IMR-90 (cell line): Measurements from ENCODE around the gene TNNI3K. TPM values are rescaled to one million over a fixed set of nuclear protein-coding genes. Genes with fewer than 3 reads are reported as not detected.

ENCODE experiments used
- ATAC-seq: fragments of 200-7000 bp; cut with Tn5 transposase; 2 replicates; pipeline ENCODE4 v1.9.1; 2020; ENCODE audit warnings: low read depth, mild to moderate bottlenecking, moderate library complexity
- BruUV-seq: library from RNA; stranded (reverse); fragments of 400-500 nt; replicated peaks from 2 replicates; lab custom pipeline; 2021; lab: Mats Ljungman, UMichigan
- CTCF ChIA-PET: fragments of 300-600 bp; formaldehyde crosslinking; extraction: SDS; loops from one replicate; lab custom pipeline; 2021; ENCODE audit warnings: antibody characterized with exemption; lab: Yijun Ruan, JAX
- POLR2A ChIA-PET: fragments of 300-600 bp; sonication (Branson Sonifier 250); formaldehyde crosslinking; loops from one replicate; lab custom pipeline; 2022; ENCODE audit warnings: antibody characterized with exemption; ENCODE audit not compliant: unreplicated experiment; lab: Charles Lee
- DNase-seq: peaks from one replicate; pipeline ENCODE4 v3.0.0; 2013
- H2AFZ ChIP-seq: replicated peaks from 2 replicates; pipeline ENCODE3; 2013; ENCODE audit warnings: low read length, mild to moderate bottlenecking; ENCODE audit not compliant: poor library complexity
- H2AK5ac ChIP-seq: 2 replicates; pipeline ENCODE4 v1.6.1; 2013; ENCODE audit warnings: low read depth, low read length, inconsistent platforms
- H2AK9ac ChIP-seq: replicated peaks from 2 replicates; pipeline ENCODE3; 2013; ENCODE audit warnings: mild to moderate bottlenecking, low read depth, low read length, moderate library complexity; ENCODE audit not compliant: poor library complexity
- H2BK120ac ChIP-seq: 2 replicates; pipeline ENCODE4 v1.6.1; 2013; ENCODE audit warnings: low read depth, low read length, inconsistent platforms
- H2BK15ac ChIP-seq: 3 replicates; pipeline ENCODE4 v1.6.1; 2013; ENCODE audit warnings: low read depth, low read length, inconsistent platforms
- H2BK20ac ChIP-seq: 2 replicates; pipeline ENCODE4 v1.6.1; 2013; ENCODE audit warnings: low read depth, mild to moderate bottlenecking, inconsistent platforms, low read length, moderate library complexity
- H2BK5ac ChIP-seq: 2 replicates; pipeline ENCODE4 v1.6.1; 2013; ENCODE audit warnings: mild to moderate bottlenecking, low read depth, low read length, inconsistent platforms; ENCODE audit not compliant: poor library complexity, severe bottlenecking
- H3K14ac ChIP-seq: replicated peaks from 2 replicates; pipeline ENCODE4 v1.6.1; 2013; ENCODE audit warnings: low read depth, low read length, inconsistent platforms
- H3K18ac ChIP-seq: 2 replicates; pipeline ENCODE4 v1.6.1; 2013; ENCODE audit warnings: low read depth, low read length, control low read depth
- H3K23ac ChIP-seq: 2 replicates; pipeline ENCODE4 v1.6.1; 2013; ENCODE audit warnings: low read depth, low read length, inconsistent platforms
- H3K27ac ChIP-seq: 2 replicates; pipeline ENCODE4 v1.5.1; 2013; ENCODE audit warnings: mild to moderate bottlenecking, control low read depth, low read length; ENCODE audit not compliant: insufficient read depth
- H3K27me3 ChIP-seq: 2 replicates; pipeline ENCODE4 v1.6.1; 2013; ENCODE audit warnings: low read length; ENCODE audit not compliant: control insufficient read depth, insufficient read depth
- H3K36me3 ChIP-seq: 2 replicates; pipeline ENCODE4 v1.6.1; 2013; ENCODE audit warnings: low read length, mixed read lengths; ENCODE audit not compliant: control insufficient read depth, insufficient read depth
- H3K4ac ChIP-seq: 2 replicates; pipeline ENCODE4 v1.6.1; 2013; ENCODE audit warnings: low read depth, low read length, inconsistent platforms
- H3K4me1 ChIP-seq: 2 replicates; pipeline ENCODE4 v1.6.1; 2013; ENCODE audit warnings: low read length, mixed read lengths; ENCODE audit not compliant: control insufficient read depth, insufficient read depth
- H3K4me2 ChIP-seq: 2 replicates; pipeline ENCODE4 v1.6.1; 2013; ENCODE audit warnings: low read depth, mild to moderate bottlenecking, control low read depth, low read length, moderate library complexity
- H3K4me3 ChIP-seq: 2 replicates; pipeline ENCODE4 v1.5.1; 2013; ENCODE audit warnings: low read depth, mild to moderate bottlenecking, control low read depth, low read length, moderate library complexity; ENCODE audit not compliant: insufficient read depth
- H3K56ac ChIP-seq: 2 replicates; pipeline ENCODE4 v1.6.1; 2013; ENCODE audit warnings: low read length, inconsistent platforms; ENCODE audit not compliant: insufficient read depth; ENCODE audit errors: extremely low read depth
- H3K79me1 ChIP-seq, 2 experiments: 2 replicates each; pipeline ENCODE4 v1.6.1; 2013; ENCODE audit warnings: low read length in 2 of 2, inconsistent platforms in 1 of 2, low read depth in 1 of 2
- H3K9ac ChIP-seq: 2 replicates; pipeline ENCODE4 v1.6.1; 2013; ENCODE audit warnings: low read depth, low read length, control low read depth
- H3K9me1 ChIP-seq: 2 replicates; pipeline ENCODE4 v1.6.1; 2013; ENCODE audit warnings: low read length, inconsistent platforms; ENCODE audit not compliant: insufficient read depth
- H3K9me3 ChIP-seq: 2 replicates; pipeline ENCODE4 v1.6.1; 2013; ENCODE audit warnings: low read length; ENCODE audit not compliant: control insufficient read depth, insufficient read depth
- H4K20me1 ChIP-seq: 2 replicates; pipeline ENCODE4 v1.6.1; 2013; ENCODE audit warnings: low read length, inconsistent platforms; ENCODE audit not compliant: insufficient read depth
- H4K5ac ChIP-seq: 2 replicates; pipeline ENCODE4 v1.6.1; 2013; ENCODE audit warnings: mild to moderate bottlenecking, low read depth, low read length, control low read depth
- H4K8ac ChIP-seq, 2 experiments: 2 replicates each; pipeline ENCODE4 v1.6.1; 2013; ENCODE audit warnings: low read depth in 2 of 2, low read length in 2 of 2, control low read depth in 1 of 2, inconsistent platforms in 1 of 2
- H4K91ac ChIP-seq: 2 replicates; pipeline ENCODE4 v1.6.1; 2013; ENCODE audit warnings: low read depth, low read length, inconsistent platforms; ENCODE audit not compliant: insufficient read depth
- BHLHE40 ChIP-seq: fragments of 150-350 bp; IDR thresholded peaks from 2 replicates; pipeline ENCODE4 v1.6.1; 2016; ENCODE audit warnings: mild to moderate bottlenecking, low read depth, low read length
- CEBPB ChIP-seq: IDR thresholded peaks from 2 replicates; pipeline ENCODE4 v1.6.1; 2012; ENCODE audit warnings: low read depth, low read length, improper control_type of control experiment
- CHD1 ChIP-seq: IDR thresholded peaks from 2 replicates; pipeline ENCODE4 v1.6.1; 2012; ENCODE audit warnings: low read depth, low read length, improper control_type of control experiment
- CTCF ChIP-seq: conservative IDR thresholded peaks from 2 replicates; pipeline ENCODE4 v1.5.1; 2012; ENCODE audit warnings: mild to moderate bottlenecking, low read depth, low read length, improper control_type of control experiment
- ELK1 ChIP-seq: fragments of 150-350 bp; IDR thresholded peaks from 2 replicates; pipeline ENCODE4 v1.6.1; 2016; ENCODE audit warnings: low read depth, mild to moderate bottlenecking, low read length, moderate library complexity, borderline replicate concordance
- FOS ChIP-seq: fragments of 150-350 bp; IDR thresholded peaks from 2 replicates; pipeline ENCODE4 v1.6.1; 2016; ENCODE audit warnings: low read depth, low read length
- MAFK ChIP-seq: IDR thresholded peaks from 2 replicates; pipeline ENCODE4 v1.6.1; 2012; ENCODE audit warnings: low read depth, low read length, improper control_type of control experiment
- MAZ ChIP-seq: IDR thresholded peaks from 2 replicates; pipeline ENCODE4 v1.6.1; 2012; ENCODE audit warnings: low read depth, mild to moderate bottlenecking, low read length, improper control_type of control experiment, moderate library complexity, borderline replicate concordance
- MXI1 ChIP-seq: IDR thresholded peaks from 2 replicates; pipeline ENCODE4 v1.6.1; 2012; ENCODE audit warnings: low read depth, mild to moderate bottlenecking, low read length, moderate library complexity, borderline replicate concordance
- NFE2L2 ChIP-seq: fragments of 150-350 bp; IDR thresholded peaks from 2 replicates; pipeline ENCODE4 v1.6.1; 2016; ENCODE audit warnings: low read depth, mild to moderate bottlenecking, low read length
- POLR2A ChIP-seq: IDR thresholded peaks from 2 replicates; pipeline ENCODE4 v1.6.1; 2012; ENCODE audit warnings: mild to moderate bottlenecking, low read depth, low read length
- RAD21 ChIP-seq: IDR thresholded peaks from 2 replicates; pipeline ENCODE4 v1.6.1; 2012; ENCODE audit warnings: low read length, improper control_type of control experiment
- RCOR1 ChIP-seq: IDR thresholded peaks from 2 replicates; pipeline ENCODE4 v1.6.1; 2012; ENCODE audit warnings: mild to moderate bottlenecking, low read length, improper control_type of control experiment; ENCODE audit not compliant: insufficient replicate concordance
- RFX5 ChIP-seq: IDR thresholded peaks from 2 replicates; pipeline ENCODE4 v1.8.0; 2012; ENCODE audit warnings: low read depth, mild to moderate bottlenecking, low read length, moderate library complexity
- SMC3 ChIP-seq: fragments of 150-350 bp; IDR thresholded peaks from 2 replicates; pipeline ENCODE4 v1.6.1; 2016; ENCODE audit warnings: low read depth, mild to moderate bottlenecking, antibody characterized with exemption, low read length, moderate library complexity
- USF2 ChIP-seq: fragments of 150-350 bp; IDR thresholded peaks from 2 replicates; pipeline ENCODE4 v1.6.1; 2017; ENCODE audit warnings: mild to moderate bottlenecking, antibody characterized with exemption, low read length, low read depth
- WGBS, 2 experiments: methylation state at CpG; one replicate each; pipeline versions ENCODE4 v1.1.5 to v1.1.7; 2013; ENCODE audit warnings: missing lambda C conversion rate in 2 of 2; ENCODE audit not compliant: insufficient read length in 1 of 2; ENCODE audit errors: extremely low coverage in 2 of 2; 5-methylcytosine and 5-hydroxymethylcytosine counted together
- dilution Hi-C: fragments of 300-500 bp; cut with HindIII; formaldehyde crosslinking; loops from one replicate; pipeline ENCODE4 v1.14.3; 2018; ENCODE audit warnings: low sequenced_read_pairs; ENCODE audit not compliant: unreplicated experiment
- in situ Hi-C: fragments of 300-500 bp; cut with MboI; formaldehyde crosslinking; loops from 3 replicates; pipeline ENCODE4 v1.14.3; 2019; ENCODE audit warnings: low sequenced_read_pairs, inconsistent platforms, mixed read lengths
- intact Hi-C: fragments of 100-400 bp; cut with micrococcal nuclease; formaldehyde crosslinking; loops from 2 replicates; pipeline ENCODE4 v1.10.0; 2022
- polyA plus RNA-seq, 3 experiments: library from polyadenylated mRNA; depleted of rRNA; stranded (reverse); fragments of >200 nt; gene quantifications; 2 replicates each; pipeline ENCODE4 v1.2.3, GENCODE V29; 2012; ENCODE audit warnings: low replicate concordance in 1 of 3
- total RNA-seq: library from RNA; depleted of rRNA; stranded (reverse); fragments of >200 nt; gene quantifications from 2 replicates; pipeline ENCODE4 v1.2.3, GENCODE V29; 2012

The TNNI3K gene
- total and polyA plus RNA-seq, 2 of the 4 experiments (the other 2 are of a cell fraction) = 0.90 to 1.3 TPM

- no peak overlapping the region for H3K9ac ChIP-seq
- in situ Hi-C loops (no loop called here), dilution Hi-C loops (no loop called here), intact Hi-C loops (no loop called here)
- no peak overlapping the region for H3K18ac ChIP-seq
- ATAC-seq (no peak), DNase-seq (no peak)
- ChIA-PET POLR2A (no interaction called here), CTCF (no interaction called here)
- no peak overlapping the region for H3K27ac ChIP-seq
- no peak overlapping the region for H3K4me3 ChIP-seq
- H2BK120ac ChIP-seq = no peak overlapping the region
- no peak for TF ChIP-seq ELK1
- no peak for TF ChIP-seq CHD1
- TF ChIP-seq BHLHE40 = no peak
- no peak for TF ChIP-seq SMC3
- no peak for TF ChIP-seq MAZ
- TF ChIP-seq CEBPB = no peak
- TF ChIP-seq POLR2A = no peak
- TF ChIP-seq RCOR1 = no peak
- no peak for TF ChIP-seq MAFK
- TF ChIP-seq CTCF = no peak
- TF ChIP-seq MXI1 = no peak
- TF ChIP-seq NFE2L2 = no peak
- no peak for TF ChIP-seq RFX5
- no peak for TF ChIP-seq USF2
- no peak for TF ChIP-seq FOS
- no peak for TF ChIP-seq RAD21
- no peaks in the 10 kb centered on the region for H3K36me3 ChIP-seq
- H2BK20ac ChIP-seq = no peak overlapping the region
- no peaks in the 10 kb centered on the region for H3K9me1 ChIP-seq
- H2AK5ac ChIP-seq = no peak overlapping the region
- H4K91ac ChIP-seq = no peak overlapping the region
- BruUV-seq = no TSS peak
- H2BK15ac ChIP-seq = no peak overlapping the region
- 59% methylated on average over 6 of the region's 8 CpGs; no CpG with 5 or more reads in 1 of the 2 experiments for WGBS, 2 experiments
- H2AFZ ChIP-seq = peak overlapping the region; percentile 58
- no peak overlapping the region for H3K23ac ChIP-seq
- H2BK5ac ChIP-seq = no peak overlapping the region
- no peaks in the 10 kb centered on the region for H4K20me1 ChIP-seq
- no peak overlapping the region for H3K56ac ChIP-seq
- H3K4me1 ChIP-seq = no peaks in the 10 kb centered on the region
- no peak overlapping the region for H3K4ac ChIP-seq
- no peaks in the 10 kb centered on the region for H3K9me3 ChIP-seq
- no peak overlapping the region for H4K5ac ChIP-seq
- no peaks in the 10 kb centered on the region for H3K27me3 ChIP-seq
- no peak overlapping the region for H2AK9ac ChIP-seq
- no peak overlapping the region for H3K4me2 ChIP-seq
- no peaks in the 10 kb centered on the region for H3K79me1 ChIP-seq
- H3K14ac ChIP-seq = no peak overlapping the region
- H4K8ac ChIP-seq = no peak overlapping the region
Observed at GRCh38 chr1:74571493-74571800, 336.3 kb downstream of the TNNI3K start.
